Coronary artery (tissue), 2 donors: ENCODE data around the gene CCDC192.
"Not testable (repeated sequence)": the region's sequence is repeated elsewhere in the genome, so short reads cannot be mapped to it uniquely, and the experiment has no call there.

Source experiments
- DNase-seq: peaks from one replicate; pipeline ENCODE4 v3.0.0-alpha.2; 2017; ENCODE audit warnings: low spot score
- H3K27ac ChIP-seq, 2 donors: fragments of 200-600 bp; sonication (generic); one replicate each; pipeline ENCODE4 v1.5.1; 2016 to 2019
- H3K4me3 ChIP-seq: fragments of 200-600 bp; sonication (generic); 2 replicates; pipeline ENCODE4 v1.5.1; 2016; ENCODE audit warnings: mild to moderate bottlenecking, moderate library complexity
- CTCF ChIP-seq: fragments of 200-600 bp; sonication (generic); IDR thresholded peaks from one replicate; pipeline ENCODE4 v1.5.1; 2019; ENCODE audit warnings: antibody characterized with exemption

CCDC192 gene

GRCh38 chr5:127846884-127847283 lies 143.7 kb downstream of the CCDC192 start:
- H3K27ac ChIP-seq, result no peak overlapping the region
- DNase-seq, result no peak
- no peak overlapping the region for H3K4me3 ChIP-seq
- no peak for TF ChIP-seq CTCF

GRCh38 chr5:127847641-127848040 lies 144.4 kb downstream of the CCDC192 start:
- H3K4me3 ChIP-seq, DNase-seq, H3K27ac ChIP-seq: not testable (repeated sequence)

GRCh38 chr5:127848098-127848497 lies 144.9 kb downstream of the CCDC192 start:
- Histone ChIP-seq H3K27ac (no peak overlapping the region), H3K4me3 (no peak overlapping the region)
- no peak for DNase-seq
- TF ChIP-seq CTCF, result no peak

GRCh38 chr5:127849408-127849807 lies 146.2 kb downstream of the CCDC192 start:
- no peak for DNase-seq
- no peak overlapping the region for H3K4me3 ChIP-seq
- TF ChIP-seq CTCF, result no peak
- H3K27ac ChIP-seq, result no peak overlapping the region

- DNase-seq, result no peak
- Histone ChIP-seq H3K27ac (no peak overlapping the region), H3K4me3 (no peak overlapping the region)
- no peak for TF ChIP-seq CTCF
Measured at GRCh38 chr5:127849891-127850290, 146.7 kb downstream of the CCDC192 start.

GRCh38 chr5:127851964-127852363 lies 148.8 kb downstream of the CCDC192 start:
- TF ChIP-seq CTCF, result no peak
- Histone ChIP-seq H3K27ac (no peak overlapping the region), H3K4me3 (no peak overlapping the region)
- DNase-seq, result no peak

GRCh38 chr5:127854520-127854919 lies 151.3 kb downstream of the CCDC192 start:
- DNase-seq, result no peak
- Histone ChIP-seq H3K27ac (no peak overlapping the region), H3K4me3 (no peak overlapping the region)
- no peak for TF ChIP-seq CTCF

GRCh38 chr5:127856292-127856691 lies 153.1 kb downstream of the CCDC192 start:
- no peak for DNase-seq
- H3K27ac ChIP-seq, result no peak overlapping the region
- no peak overlapping the region for H3K4me3 ChIP-seq
- no peak for TF ChIP-seq CTCF
